ENCODE results near the gene PRKACA.
"Not testable (repeated sequence)": the region's sequence is repeated elsewhere in the genome, so short reads cannot be mapped to it uniquely, and the experiment has no call there.

Gene PRKACA

DNA sequence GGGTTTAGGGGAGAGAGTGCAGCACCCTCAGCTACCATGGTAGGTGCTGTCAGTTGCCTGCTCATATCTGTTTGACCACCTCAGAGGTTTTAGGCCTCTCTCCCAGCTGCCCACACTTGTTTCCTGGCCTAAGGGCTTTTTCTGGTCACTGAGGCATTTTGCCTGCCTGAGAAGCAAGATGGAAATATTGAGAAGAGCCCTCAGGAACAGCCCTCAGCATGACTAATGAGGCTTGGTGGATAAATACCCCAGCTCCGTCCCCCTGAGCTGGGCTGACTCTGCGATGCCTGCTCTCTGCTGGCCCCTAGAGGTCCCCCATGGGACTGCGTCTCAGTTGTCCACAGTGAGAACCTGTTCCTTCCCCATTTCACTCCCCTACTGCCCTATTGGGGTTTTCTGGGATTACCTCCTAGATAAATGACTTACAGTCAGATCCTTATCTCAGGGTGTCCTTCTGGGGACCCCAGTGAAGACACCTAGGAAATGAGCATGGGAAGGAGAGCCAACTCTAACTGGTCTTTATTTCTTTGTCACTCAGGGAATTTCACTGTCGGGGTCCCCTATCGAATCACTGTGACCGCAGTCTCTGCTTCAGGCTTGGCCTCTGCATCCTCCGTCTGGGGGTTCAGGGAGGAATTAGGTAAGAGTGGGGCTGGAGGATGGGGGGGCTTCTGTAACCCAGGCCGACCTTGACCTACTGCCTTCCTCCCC lies 69.0 kb downstream of the PRKACA start:
- peak; percentile 56 for DNase-seq (ENCODE audit: low read depth)

DNA sequence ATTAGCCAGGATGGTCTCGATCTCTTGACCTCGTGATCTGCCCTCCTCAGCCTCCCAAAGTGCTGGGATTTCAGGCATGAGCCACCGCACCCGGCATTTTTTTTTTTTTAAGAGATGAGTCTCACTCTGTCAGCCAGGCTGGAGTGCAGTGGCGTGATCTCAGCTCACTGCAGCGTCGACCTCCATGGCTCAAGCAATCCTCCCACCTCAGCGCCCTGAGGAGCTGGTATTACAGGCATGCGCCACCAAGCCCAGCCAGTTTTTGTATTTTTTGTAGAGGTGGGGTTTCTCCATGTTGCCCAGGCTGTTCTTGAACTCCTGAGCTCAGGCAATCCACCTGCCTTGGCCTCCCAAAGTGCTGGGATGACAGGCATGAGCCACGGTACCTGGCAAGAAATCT lies 69.7 kb downstream of the PRKACA start:
- not testable (repeated sequence) for DNase-seq (ENCODE audit: low read depth)

DNA sequence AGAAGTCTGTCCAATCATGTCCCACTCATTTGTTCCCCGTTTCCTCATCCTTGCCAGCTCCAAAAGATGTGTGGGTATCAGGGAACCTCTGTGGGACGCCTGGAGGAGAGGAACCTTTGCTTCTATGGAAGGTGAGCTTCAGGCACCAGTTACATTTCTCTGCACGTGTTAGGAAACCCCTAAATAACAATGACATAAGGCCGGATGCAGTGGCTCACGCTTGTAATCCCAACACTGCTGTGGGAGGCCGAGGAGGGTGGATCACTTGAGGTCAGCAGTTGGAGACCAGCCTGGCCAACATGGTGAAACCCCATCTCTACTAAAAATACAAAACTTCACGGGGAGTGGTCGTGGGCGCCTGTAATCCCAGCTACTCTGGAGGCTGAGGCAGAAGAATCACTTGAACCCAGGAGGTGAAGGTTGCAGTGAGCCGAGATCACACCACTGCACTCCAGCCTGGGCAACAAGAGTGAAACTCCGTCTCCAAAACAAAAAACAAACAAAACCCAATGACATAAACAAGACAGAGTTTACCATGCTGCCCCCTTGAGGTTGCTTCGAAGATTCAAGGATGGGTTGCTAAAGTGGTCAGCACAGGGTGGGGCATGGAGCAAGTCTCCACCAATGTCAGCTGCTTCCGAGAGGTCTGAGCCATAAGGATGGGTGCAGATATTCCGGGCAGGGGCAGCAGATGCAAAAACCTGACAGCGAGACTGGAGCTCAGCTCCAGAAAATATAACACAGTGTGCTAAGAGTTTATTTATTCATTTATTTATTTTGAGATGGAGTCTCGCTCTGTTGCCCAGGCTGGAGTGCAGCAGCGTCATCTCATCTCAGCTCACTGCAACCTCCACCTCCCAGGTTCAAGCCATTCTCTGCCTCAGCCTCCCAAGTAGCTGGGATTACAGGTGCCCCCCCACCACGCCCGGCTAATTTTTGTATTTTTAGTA lies 74.6 kb downstream of the PRKACA start:
- DNase-seq (ENCODE audit: low read depth): peak; percentile 22

All from T follicular helper cell (primary cell).